ENCODE results near the gene RTN4R.

DNA sequence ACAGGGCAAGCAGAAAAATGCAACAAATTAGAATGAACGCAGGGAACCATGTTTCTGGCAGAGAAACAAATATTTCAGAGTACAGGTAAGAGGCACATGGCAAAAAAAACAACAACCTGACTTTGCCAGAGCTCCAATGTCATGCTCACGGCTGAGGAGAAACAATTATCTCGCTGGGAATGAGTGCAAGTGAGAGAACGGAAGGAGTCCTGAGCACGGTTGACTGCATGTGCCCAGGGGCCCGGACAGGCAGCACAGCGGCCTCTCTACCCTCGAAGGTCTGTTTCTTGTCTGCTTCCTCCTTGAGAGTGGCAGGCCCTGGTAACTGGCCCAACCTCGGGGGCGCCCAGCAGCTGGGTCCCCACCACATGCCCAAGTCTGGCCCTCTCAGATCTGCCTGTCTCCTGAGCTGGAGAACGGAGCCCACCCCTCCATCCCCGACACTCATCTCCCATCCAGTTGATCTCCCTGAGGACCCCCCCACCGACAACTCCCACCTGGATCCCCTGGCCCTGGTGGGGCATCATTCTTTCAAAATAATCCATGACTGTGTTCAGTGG lies 24.6 kb upstream of the RTN4R start:
- TF ChIP-seq SMC3 (IDR thresholded peaks at IDR 0.05; ENCODE audit: low read depth, low read length): no peak
- no peak for TF ChIP-seq POLR2A (IDR thresholded peaks at IDR 0.05; ENCODE audit: low read depth, low read length)
- TF ChIP-seq BHLHE40 (IDR thresholded peaks at IDR 0.05; ENCODE audit: low read depth, low read length): no peak
- no peak for TF ChIP-seq CTCF (conservative IDR thresholded peaks at IDR 0.05; ENCODE audit: low read depth, low read length)
- TF ChIP-seq MAFK (IDR thresholded peaks at IDR 0.05; ENCODE audit: low read depth, low read length): no peak
- TF ChIP-seq CEBPB (IDR thresholded peaks at IDR 0.05; ENCODE audit: low read depth, low read length): no peak
- no peak for TF ChIP-seq ELK1 (IDR thresholded peaks at IDR 0.05; ENCODE audit: borderline replicate concordance, low read depth, low read length)
- TF ChIP-seq RFX5 (IDR thresholded peaks at IDR 0.05; ENCODE audit: low read depth, low read length): no peak
- no peak for TF ChIP-seq RCOR1 (IDR thresholded peaks at IDR 0.05; ENCODE audit: insufficient replicate concordance, low read length)
- TF ChIP-seq CHD1 (IDR thresholded peaks at IDR 0.05; ENCODE audit: low read depth, low read length): no peak
- TF ChIP-seq MXI1 (IDR thresholded peaks at IDR 0.05; ENCODE audit: borderline replicate concordance, low read depth, low read length): no peak

Measured in IMR-90 (cell line).